Stimulated activated CD4-positive, alpha-beta T cell treated with anti-CD3 and anti-CD28 coated beads, Interleukin-1b, Interleukin-23, amount 100 ng/mL, for 4 hours (primary cell): ENCODE measurements around the gene STAM2.
"Not testable (repeated sequence)": the region's sequence is repeated elsewhere in the genome, so short reads cannot be mapped to it uniquely, and the experiment has no call there.

Experiments
- DNase-seq, 2 donors: peaks; one replicate each; pipeline ENCODE4 v3.0.0-alpha.2; 2020; ENCODE audit warnings: low read depth in 2 of 2

The STAM2 gene

GRCh38 chr2:152175368-152176112 lies at the start of gene STAM2:
Gene STAM2 (minus strand): TSS chr2:152175763. CDS start chr2:152175642, 121 bp downstream.
- peak; percentile 92 to 94 for DNase-seq

GRCh38 chr2:152223977-152224376 lies 48.4 kb upstream of the STAM2 start:
- DNase-seq: no peak

- no peak for DNase-seq
Measured at GRCh38 chr2:152222975-152223637, 47.5 kb upstream of the STAM2 start.

GRCh38 chr2:152221839-152222238 lies 46.3 kb upstream of the STAM2 start:
- no peak for DNase-seq

- no peak for DNase-seq
Measured at GRCh38 chr2:152219077-152219828, 43.7 kb upstream of the STAM2 start.

GRCh38 chr2:152201466-152201830 lies 25.9 kb upstream of the STAM2 start:
- no peak for DNase-seq

- no peak for DNase-seq
Measured at GRCh38 chr2:152200565-152201465, 25.3 kb upstream of the STAM2 start.

GRCh38 chr2:152200101-152200500 lies 24.5 kb upstream of the STAM2 start:
- DNase-seq: no peak

- DNase-seq: no peak
Measured at GRCh38 chr2:152198499-152198898, 22.9 kb upstream of the STAM2 start.

- not testable (repeated sequence) for DNase-seq
Measured at GRCh38 chr2:152197508-152198284, 22.1 kb upstream of the STAM2 start.

- DNase-seq: no peak
Measured at GRCh38 chr2:152189622-152190495, 14.3 kb upstream of the STAM2 start.

- DNase-seq: not testable (repeated sequence)
Measured at GRCh38 chr2:152186808-152187207, 11.2 kb upstream of the STAM2 start.

- no peak for DNase-seq
Measured at GRCh38 chr2:152186262-152186661, 10.7 kb upstream of the STAM2 start.

- DNase-seq: no peak
Measured at GRCh38 chr2:152183401-152184073, 8.0 kb upstream of the STAM2 start.

- not testable (repeated sequence) for DNase-seq
Measured at GRCh38 chr2:152177667-152178066, 2.1 kb upstream of the STAM2 start.

- no peak for DNase-seq
Measured at GRCh38 chr2:152176113-152176714, 651 bp upstream of the STAM2 start.

GRCh38 chr2:152175012-152175367 lies 573 bp downstream of the STAM2 start:
- no peak for DNase-seq

- DNase-seq: no peak
Measured at GRCh38 chr2:152174574-152174973, 989 bp downstream of the STAM2 start.

GRCh38 chr2:152173831-152174230 lies 1.7 kb downstream of the STAM2 start:
- no peak for DNase-seq
